GM10847 (cell line): ENCODE results near the gene SMTN.

Source experiments
- POLR2A ChIP-seq: IDR thresholded peaks from 2 replicates; pipeline ENCODE4 v1.6.1; 2011; ENCODE audit not compliant: insufficient read length; ENCODE audit errors: extremely low read depth

The SMTN gene

GRCh38 chr22:31148488-31148887 is 67.4 kb downstream of the SMTN start:
- no peak for TF ChIP-seq POLR2A

GRCh38 chr22:31148953-31149627 is 68.0 kb downstream of the SMTN start:
- no peak for TF ChIP-seq POLR2A

GRCh38 chr22:31150615-31151014 is 69.5 kb downstream of the SMTN start:
- no peak for TF ChIP-seq POLR2A

- TF ChIP-seq POLR2A: no peak
Observed at GRCh38 chr22:31151872-31152271, 70.8 kb downstream of the SMTN start.

GRCh38 chr22:31153357-31153756 is 72.2 kb downstream of the SMTN start:
- TF ChIP-seq POLR2A: no peak
